SU-DHL-6 (cell line): ENCODE measurements around the gene FNDC7.

Source experiments
- CTCF ChIP-seq: fragments of 200-600 bp; sonication (generic); IDR thresholded peaks from one replicate; pipeline ENCODE4 v1.5.1; 2017; ENCODE audit warnings: antibody characterized with exemption, mild to moderate bottlenecking, low read length, moderate library complexity; ENCODE audit not compliant: insufficient read depth, poor library complexity, severe bottlenecking
- EZH2phosphoT487 ChIP-seq: fragments of 200-600 bp; sonication (generic), shearing (Covaris generic); conservative IDR thresholded peaks from 2 replicates; pipeline ENCODE4 v1.6.1; 2018; ENCODE audit warnings: mild to moderate bottlenecking, antibody characterized with exemption, low read length, moderate library complexity, mixed read lengths

- no peak for TF ChIP-seq CTCF
- no peak for TF ChIP-seq EZH2phosphoT487
Measured at GRCh38 chr1:108725906-108726305, 13.2 kb downstream of the FNDC7 start.
